Activated CD4-positive, alpha-beta T cell treated with anti-CD3 and anti-CD28 coated beads, Interleukin-2, amount 10 ng/mL, durations not matched to agents 7 days and 5 days (primary cell): ENCODE data around the gene F8. TPM values are rescaled to one million over a fixed set of nuclear protein-coding genes. Genes with fewer than 3 reads are reported as not detected.
A peak's percentile ranks its signal among the peaks of the same experiment; 100 is the strongest.

Source experiments
- CTCF ChIA-PET: fragments of 350-600 bp; sonication (Branson Sonifier 250); formaldehyde crosslinking; loops from one replicate; lab custom pipeline; 2021; ENCODE audit warnings: antibody characterized with exemption; lab: Charles Lee
- POLR2A ChIA-PET: fragments of 350-600 bp; sonication (Branson Sonifier 250); formaldehyde crosslinking; loops from one replicate; lab custom pipeline; 2021; ENCODE audit warnings: antibody characterized with exemption; lab: Charles Lee
- DNase-seq: peaks from one replicate; pipeline ENCODE4 v3.0.0-alpha.2; 2020
- H3K27ac Mint-ChIP-seq: one replicate; pipeline ENCODE4 v1.8.0; 2021; ENCODE audit warnings: mild to moderate bottlenecking, moderate library complexity, mixed read lengths
- H3K27me3 Mint-ChIP-seq: one replicate; pipeline ENCODE4 v1.8.0; 2021; ENCODE audit warnings: mixed read lengths
- H3K36me3 Mint-ChIP-seq: one replicate; pipeline ENCODE4 v1.8.0; 2021; ENCODE audit warnings: low read depth, mixed read lengths
- H3K4me1 Mint-ChIP-seq: one replicate; pipeline ENCODE4 v1.8.0; 2021; ENCODE audit warnings: mixed read lengths
- H3K4me3 Mint-ChIP-seq: one replicate; pipeline ENCODE4 v1.8.0; 2021; ENCODE audit warnings: mild to moderate bottlenecking, moderate library complexity, mixed read lengths
- H3K9me3 Mint-ChIP-seq: one replicate; pipeline ENCODE4 v1.8.0; 2021; ENCODE audit warnings: mixed read lengths
- total RNA-seq, 2 experiments: library from RNA; stranded (reverse); gene quantifications; one replicate each; pipeline ENCODE4 v1.2.3, GENCODE V29; 2021

The F8 gene
- total RNA-seq, 2 experiments from 2014 or later = 3.9 to 4.6 TPM

DNA sequence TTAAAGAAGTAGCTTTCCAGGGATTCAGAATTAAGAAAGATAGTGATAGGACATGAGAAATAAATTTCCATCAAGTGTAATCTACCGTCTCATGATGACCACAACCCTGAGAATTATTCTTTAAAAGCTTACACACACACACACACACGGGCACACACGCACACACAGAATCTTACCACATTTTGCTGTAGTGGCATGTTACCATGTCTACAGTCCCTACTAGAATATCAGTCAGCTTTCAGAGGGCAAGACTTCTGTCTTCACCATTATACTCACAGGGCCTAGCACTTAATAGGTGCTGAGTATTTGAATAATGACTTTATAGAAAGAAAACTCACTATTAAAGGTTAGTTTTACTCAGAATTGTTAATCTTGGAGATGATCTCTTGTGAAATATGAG is 33.0 kb upstream of the F8 start:
- H3K27ac Mint-ChIP-seq = no peak overlapping the region

DNA sequence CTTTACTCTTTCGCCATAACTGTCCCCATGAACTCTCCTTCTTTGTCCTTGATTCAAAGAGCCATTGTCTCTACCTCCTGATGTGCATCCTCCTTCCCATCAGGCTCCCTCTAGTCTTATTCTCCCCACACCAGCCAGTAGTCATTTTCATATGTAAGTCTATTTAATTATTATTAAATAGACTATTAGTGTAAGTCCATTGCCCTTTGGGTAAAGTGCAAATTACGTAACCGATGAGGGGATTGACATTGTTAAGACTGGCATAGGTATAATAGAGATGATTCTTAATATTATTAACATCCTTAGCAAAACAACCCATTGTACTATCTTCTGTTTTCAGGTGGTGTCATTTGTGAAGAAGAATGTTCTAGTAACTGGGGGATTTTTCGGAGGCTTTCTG is 31.7 kb upstream of the F8 start:
- Mint-ChIP-seq H3K36me3 (peaks cover 20% of the 10 kb centered on the region), H3K27ac (no peak overlapping the region), H3K4me3 (no peak overlapping the region), H3K4me1 (peaks cover 52% of the 10 kb centered on the region), H3K9me3 (no peaks in the 10 kb centered on the region), H3K27me3 (no peaks in the 10 kb centered on the region)
- no peak for DNase-seq
- CTCF ChIA-PET = no interaction called here
- POLR2A ChIA-PET = no interaction called here

More for the DNA sequence above, 33.0 kb upstream of the F8 start:
- ChIA-PET POLR2A (interaction anchor here (0.7 kb wide), 1 partner anchor 74 kb away, joined by 3 read pairs; no protein-coding TSS in a partner anchor), CTCF (interaction anchor here (0.8 to 1.2 kb wide), 2 partner anchors 9 to 29 kb away, joined by 3 to 5 read pairs; partner anchors contain the start of gene FUNDC2)
- Mint-ChIP-seq H3K9me3 (no peaks in the 10 kb centered on the region), H3K4me3 (no peak overlapping the region), H3K36me3 (peaks cover 20% of the 10 kb centered on the region), H3K4me1 (peaks cover 46% of the 10 kb centered on the region), H3K27me3 (no peaks in the 10 kb centered on the region)
- no peak for DNase-seq

DNA sequence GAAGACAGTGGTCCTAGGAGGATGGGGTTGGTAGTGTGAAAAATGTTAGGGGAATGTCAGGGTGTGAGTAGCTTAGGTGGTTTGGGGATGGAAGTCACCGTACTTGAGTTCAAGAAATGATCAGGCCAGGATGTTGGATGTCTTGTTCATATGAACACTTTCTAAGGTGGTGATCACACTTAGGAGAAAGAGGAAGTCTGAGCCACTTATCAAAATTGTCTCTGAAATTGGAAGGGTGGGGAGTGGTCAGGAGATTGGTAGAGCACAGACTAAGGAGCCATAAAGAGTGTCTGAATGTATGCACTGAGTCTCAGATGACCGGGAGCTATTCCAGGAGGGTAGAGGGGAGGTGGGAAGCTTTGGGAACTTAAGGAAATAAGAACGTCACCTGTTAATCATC is 31.1 kb upstream of the F8 start:
- Mint-ChIP-seq H3K9me3 (no peaks in the 10 kb centered on the region), H3K36me3 (peaks cover 20% of the 10 kb centered on the region), H3K27ac (no peak overlapping the region), H3K4me1 (peaks cover 56% of the 10 kb centered on the region), H3K27me3 (no peaks in the 10 kb centered on the region), H3K4me3 (no peak overlapping the region)
- CTCF ChIA-PET = no interaction called here
- POLR2A ChIA-PET = no interaction called here
- DNase-seq = no peak

DNA sequence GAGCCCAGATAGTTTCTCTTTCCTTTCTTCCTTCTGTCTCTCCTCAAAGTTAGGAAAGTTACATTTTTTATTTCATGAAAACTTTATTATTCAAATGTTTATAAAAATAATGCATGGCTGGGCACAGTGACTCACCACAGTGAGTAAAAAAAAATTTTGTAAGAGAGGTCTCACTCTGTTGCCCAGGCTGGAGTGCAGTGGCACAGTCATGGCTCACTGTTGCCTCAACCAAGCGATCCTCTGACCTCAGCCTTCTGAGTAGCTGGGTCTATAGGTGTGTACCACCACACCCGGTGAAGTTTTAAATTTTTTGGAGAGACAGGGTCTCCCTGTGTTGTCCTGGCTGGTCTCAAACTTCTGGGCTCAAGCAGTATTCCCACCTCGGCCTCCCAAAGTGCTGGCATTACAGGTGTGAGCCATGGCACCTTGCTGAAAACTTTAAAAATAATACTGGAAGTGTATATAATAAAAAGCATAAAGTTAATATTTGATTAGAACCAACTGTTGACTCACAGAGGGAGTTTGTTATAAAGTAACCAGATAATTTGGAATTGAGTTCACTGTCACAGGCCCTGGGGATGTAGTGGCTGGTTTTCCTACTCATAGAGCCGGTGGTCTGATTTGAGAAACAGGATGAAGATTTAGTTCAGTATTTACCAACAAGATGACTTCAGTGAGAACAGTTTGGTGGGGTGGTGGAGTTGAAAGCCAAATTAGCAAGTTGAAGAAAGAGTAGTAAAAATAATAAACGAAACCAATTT is 30.4 kb upstream of the F8 start:
- peak overlapping the region; percentile 13 for H3K27ac Mint-ChIP-seq
- H3K27me3 Mint-ChIP-seq = no peaks in the 10 kb centered on the region

DNA sequence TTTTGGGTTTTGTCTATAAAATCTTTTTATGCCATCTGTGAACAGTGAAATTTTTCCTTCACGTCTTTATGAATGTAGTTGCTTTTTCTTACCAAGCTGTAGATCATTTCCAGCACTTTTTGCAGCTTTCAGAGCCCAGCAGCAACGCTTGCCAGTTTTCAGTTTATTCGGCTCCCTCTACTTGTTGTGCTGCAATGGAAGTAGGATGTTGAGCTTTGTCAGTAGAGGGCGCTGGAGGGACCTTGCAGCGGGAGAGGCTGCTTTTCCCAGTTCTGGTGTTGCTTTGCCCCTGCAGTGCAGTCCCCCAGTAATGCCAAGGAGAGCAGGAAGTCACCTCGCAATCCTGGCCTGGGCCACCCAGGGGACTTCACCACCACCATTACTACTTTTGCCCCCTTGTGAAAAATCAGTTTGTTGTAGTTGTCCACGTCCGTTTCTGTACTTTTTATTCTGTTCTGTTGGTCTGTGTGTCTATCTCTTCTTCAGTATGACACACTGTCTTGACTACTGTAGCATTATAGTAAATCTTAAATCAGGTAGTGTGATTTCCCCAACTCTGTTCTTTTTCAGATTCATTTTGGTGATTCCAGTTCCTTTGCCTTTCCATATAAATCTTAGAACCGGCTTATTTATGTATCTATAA is 26.6 kb upstream of the F8 start:
- Mint-ChIP-seq H3K4me1 (peaks cover 34% of the 10 kb centered on the region), H3K4me3 (no peak overlapping the region), H3K27ac (no peak overlapping the region), H3K9me3 (no peaks in the 10 kb centered on the region), H3K27me3 (no peaks in the 10 kb centered on the region), H3K36me3 (peaks cover 16% of the 10 kb centered on the region)
- ChIA-PET POLR2A (no interaction called here), CTCF (no interaction called here)
- peak; percentile 54 for DNase-seq

More for the DNA sequence above, 30.4 kb upstream of the F8 start:
- H3K9me3 Mint-ChIP-seq = no peaks in the 10 kb centered on the region
- H3K4me3 Mint-ChIP-seq = no peak overlapping the region
- POLR2A ChIA-PET = no interaction called here
- peaks cover 55% of the 10 kb centered on the region for H3K4me1 Mint-ChIP-seq
- no peak for DNase-seq
- H3K36me3 Mint-ChIP-seq = peaks cover 20% of the 10 kb centered on the region
- CTCF ChIA-PET = interaction anchor here (1.0 kb wide), 1 partner anchor 39 kb away, joined by 3 read pairs; no protein-coding TSS in a partner anchor

DNA sequence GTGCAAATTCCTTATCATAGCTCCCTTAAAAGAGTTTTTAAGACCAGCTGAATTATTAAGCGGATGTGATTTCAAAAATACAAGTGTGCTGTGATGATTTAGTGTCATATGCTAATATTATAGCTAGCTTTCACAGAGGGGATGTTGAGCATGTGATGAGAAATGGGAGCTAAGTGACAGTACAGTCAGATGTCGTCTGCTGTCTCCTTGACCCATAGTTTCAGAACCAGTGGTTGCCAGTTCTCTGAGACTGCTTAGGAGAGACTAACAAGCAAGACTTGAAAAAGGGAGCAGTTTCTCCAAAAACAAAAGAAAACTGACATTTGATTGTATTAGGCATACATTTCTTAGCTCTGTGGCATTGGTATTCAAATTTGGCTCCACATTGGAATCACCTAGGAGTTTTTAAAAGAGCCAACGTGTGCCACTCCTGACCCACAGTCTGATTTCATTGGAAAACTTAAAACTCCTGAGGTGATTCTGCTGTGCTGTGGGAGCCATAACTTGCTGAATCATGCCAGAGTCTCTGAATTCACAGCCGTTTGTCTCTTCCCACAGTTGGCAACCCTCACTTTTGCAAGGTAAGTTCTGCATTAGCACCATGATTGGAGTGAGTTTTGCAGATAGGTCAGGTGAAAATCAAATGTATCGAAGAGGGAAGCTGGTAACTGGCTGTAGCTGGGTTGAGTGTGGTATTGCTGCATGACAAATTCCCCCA is 24.4 kb upstream of the F8 start:
- peaks cover 8% of the 10 kb centered on the region for H3K36me3 Mint-ChIP-seq
- POLR2A ChIA-PET = no interaction called here
- no peak overlapping the region for H3K4me3 Mint-ChIP-seq
- DNase-seq = no peak
- H3K27me3 Mint-ChIP-seq = no peaks in the 10 kb centered on the region
- no peak overlapping the region for H3K27ac Mint-ChIP-seq
- H3K9me3 Mint-ChIP-seq = no peaks in the 10 kb centered on the region
- CTCF ChIA-PET = interaction anchor here (1.4 kb wide), 1 partner anchor 8 kb away, joined by 5 read pairs; no protein-coding TSS in a partner anchor
- H3K4me1 Mint-ChIP-seq = peaks cover 24% of the 10 kb centered on the region

DNA sequence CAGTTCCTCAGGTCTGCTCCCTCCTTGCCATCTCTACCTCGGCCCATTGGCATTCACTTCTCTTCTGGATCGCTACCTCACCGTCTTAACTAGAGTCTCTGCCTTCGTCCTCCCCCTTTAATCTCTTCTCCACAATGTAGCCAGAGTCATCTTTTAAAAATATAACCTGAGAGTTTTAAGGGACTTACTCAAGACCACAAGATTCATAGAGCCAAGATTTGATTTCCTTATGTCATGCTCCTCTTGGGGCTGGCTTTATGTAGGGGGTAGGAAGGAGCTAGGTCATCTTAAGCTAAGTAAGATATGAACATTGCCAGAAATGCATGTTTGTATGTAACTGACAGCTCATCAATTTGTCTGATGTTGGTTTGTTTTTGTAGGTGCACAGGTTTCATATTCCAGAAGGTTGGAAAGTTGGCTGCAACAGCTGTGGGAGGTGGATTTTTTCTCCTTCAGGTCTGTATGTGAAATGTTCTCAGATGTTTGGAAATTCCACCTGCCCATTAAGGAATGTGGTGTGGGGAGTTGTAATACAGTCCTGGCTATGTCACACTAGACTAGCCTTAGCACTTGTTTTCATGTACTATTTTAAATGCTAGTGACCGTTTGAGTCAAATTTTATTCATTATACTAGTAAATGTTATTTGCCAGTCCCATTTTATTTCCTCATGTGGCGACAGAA is 23.7 kb upstream of the F8 start:
- ChIA-PET POLR2A (no interaction called here), CTCF (interaction anchor here (1.4 kb wide), 1 partner anchor 9 kb away, joined by 5 read pairs; no protein-coding TSS in a partner anchor)
- Mint-ChIP-seq H3K27me3 (no peaks in the 10 kb centered on the region), H3K9me3 (no peaks in the 10 kb centered on the region), H3K4me3 (no peak overlapping the region), H3K36me3 (peaks cover 7% of the 10 kb centered on the region), H3K4me1 (peaks cover 19% of the 10 kb centered on the region), H3K27ac (no peak overlapping the region)
- DNase-seq = no peak

DNA sequence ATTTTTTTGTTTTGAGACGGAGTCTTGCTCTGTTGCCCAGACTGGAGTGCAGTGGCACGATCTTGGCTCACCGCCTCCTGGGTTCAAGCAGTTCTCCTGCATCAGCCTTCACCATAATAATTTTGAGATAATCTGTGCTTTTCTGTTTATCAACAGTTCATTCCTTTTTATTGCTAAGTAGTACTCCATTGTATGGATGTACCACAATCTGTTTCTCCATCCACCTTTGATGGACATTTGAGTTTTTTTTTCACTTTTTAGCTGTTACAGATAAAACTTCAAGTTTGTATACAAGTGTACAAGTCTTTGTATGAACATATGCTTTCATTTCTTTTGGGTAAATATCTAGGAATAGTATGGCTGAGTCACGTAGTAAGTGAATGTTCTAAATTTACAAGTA is 13.2 kb upstream of the F8 start:
- CTCF ChIA-PET = interaction anchor here (0.6 kb wide), 1 partner anchor 19 kb away, joined by 3 read pairs; no protein-coding TSS in a partner anchor
- Mint-ChIP-seq H3K9me3 (peaks cover 3% of the 10 kb centered on the region), H3K27me3 (no peaks in the 10 kb centered on the region), H3K27ac (no peak overlapping the region), H3K4me3 (no peak overlapping the region), H3K4me1 (peaks cover 6% of the 10 kb centered on the region), H3K36me3 (peaks cover 35% of the 10 kb centered on the region)
- DNase-seq = no peak
- POLR2A ChIA-PET = no interaction called here

DNA sequence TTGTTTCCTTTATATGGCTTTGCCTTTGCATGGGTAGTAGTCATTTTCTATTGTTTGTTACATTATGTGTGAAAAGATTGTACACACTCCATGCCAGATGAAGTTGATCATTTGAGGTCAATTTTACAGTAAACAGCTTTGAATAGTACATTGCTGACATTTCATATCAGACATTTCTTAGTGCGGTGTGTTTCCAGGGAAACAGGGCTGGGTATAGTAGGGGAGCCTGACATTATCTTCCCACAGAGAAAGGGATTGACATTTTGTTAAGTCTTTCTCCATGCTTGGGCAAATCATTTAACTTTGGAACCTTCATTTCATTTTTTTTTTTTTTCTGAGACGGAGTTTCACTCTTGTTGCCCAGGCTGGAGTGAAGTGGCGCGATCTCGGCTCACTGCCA is 9.1 kb upstream of the F8 start:
- ChIA-PET POLR2A (no interaction called here), CTCF (no interaction called here)
- DNase-seq = no peak
- Mint-ChIP-seq H3K27ac (no peak overlapping the region), H3K4me3 (no peak overlapping the region), H3K36me3 (peaks cover 20% of the 10 kb centered on the region), H3K4me1 (peaks cover 22% of the 10 kb centered on the region), H3K9me3 (peaks cover 3% of the 10 kb centered on the region), H3K27me3 (no peaks in the 10 kb centered on the region)

DNA sequence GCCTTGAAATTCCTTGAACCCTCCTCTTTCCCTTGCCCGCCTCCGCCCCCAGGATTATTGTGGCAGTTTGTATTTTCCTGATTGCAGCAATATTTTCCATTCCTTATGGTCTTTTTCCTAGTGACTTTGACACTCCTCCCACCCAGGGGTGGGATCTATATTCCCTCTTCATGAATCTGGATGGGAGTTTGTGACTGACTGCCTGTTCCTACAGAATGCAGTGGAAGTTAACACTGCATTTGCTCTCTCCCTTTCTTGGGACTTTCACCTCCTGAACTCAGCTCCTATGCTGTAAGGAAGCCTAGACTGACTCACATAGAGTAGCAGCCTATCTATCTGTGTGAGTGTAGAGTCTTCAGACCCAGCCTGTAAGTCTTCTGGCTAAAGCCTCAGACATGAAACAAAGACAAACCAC is 6.4 kb upstream of the F8 start:
- peak overlapping the region; percentile 56 for H3K4me3 Mint-ChIP-seq
- peaks cover 5% of the 10 kb centered on the region for H3K27me3 Mint-ChIP-seq
- peaks cover 22% of the 10 kb centered on the region for H3K4me1 Mint-ChIP-seq
- ChIA-PET POLR2A (no interaction called here), CTCF (no interaction called here)
- H3K9me3 Mint-ChIP-seq = no peaks in the 10 kb centered on the region
- H3K27ac Mint-ChIP-seq = peak overlapping the region; percentile 96
- H3K36me3 Mint-ChIP-seq = peaks cover 5% of the 10 kb centered on the region
- DNase-seq = no peak

DNA sequence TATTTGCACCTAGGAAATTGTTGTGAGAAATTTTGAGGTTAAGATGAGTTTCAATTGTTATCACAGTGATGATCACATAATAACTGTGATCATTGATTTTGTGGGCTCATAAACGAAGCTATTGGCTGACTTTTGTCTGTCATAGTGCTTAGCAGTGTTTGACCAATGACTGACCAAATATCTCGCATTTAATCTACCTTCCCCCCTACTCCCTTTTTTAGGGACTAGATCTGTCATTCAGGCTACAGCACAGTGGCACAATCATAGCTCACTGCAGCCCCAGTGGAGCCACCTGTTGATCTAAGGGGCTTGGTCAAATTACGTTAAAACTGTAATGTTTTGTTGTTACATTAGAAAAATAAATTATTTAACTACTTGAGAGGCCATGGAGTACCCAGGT is 5.6 kb upstream of the F8 start:
- Mint-ChIP-seq H3K27ac (peak overlapping the region; percentile 96), H3K27me3 (peaks cover 8% of the 10 kb centered on the region), H3K9me3 (no peaks in the 10 kb centered on the region), H3K4me1 (peaks cover 22% of the 10 kb centered on the region), H3K4me3 (peak overlapping the region; percentile 87), H3K36me3 (peaks cover 5% of the 10 kb centered on the region)
- ChIA-PET CTCF (no interaction called here), POLR2A (no interaction called here)
- no peak for DNase-seq

DNA sequence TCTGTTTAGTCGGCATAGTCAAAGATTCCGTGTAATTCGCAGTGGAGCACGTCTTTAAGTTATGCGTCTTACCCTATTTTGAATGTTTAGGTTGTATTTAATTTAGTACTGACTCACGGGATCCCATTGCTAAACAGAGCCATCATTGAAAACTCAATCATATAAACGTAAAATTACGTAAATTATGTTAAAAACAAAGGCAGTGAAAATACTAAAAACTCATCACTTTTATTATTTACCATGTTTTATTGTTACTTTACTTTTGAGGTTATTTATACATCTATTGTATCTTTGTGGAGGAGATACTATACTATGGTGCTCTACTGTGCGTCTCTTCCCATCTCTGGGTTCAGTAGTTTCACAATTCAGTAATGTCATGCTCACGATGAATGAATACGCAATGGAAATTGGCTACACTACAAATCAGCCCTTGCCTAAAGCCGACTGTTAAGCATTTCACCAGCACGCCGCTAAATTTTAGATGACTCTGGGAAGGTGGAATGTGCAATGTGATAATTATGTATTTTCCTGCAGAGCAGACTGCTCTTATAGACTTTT is 5.1 kb upstream of the F8 start:
- ChIA-PET CTCF (interaction anchor here (1.0 kb wide), 1 partner anchor 188 kb away, joined by 3 read pairs; no protein-coding TSS in a partner anchor), POLR2A (no interaction called here)
- Mint-ChIP-seq H3K4me1 (peaks cover 22% of the 10 kb centered on the region), H3K4me3 (peak overlapping the region; percentile 87), H3K36me3 (peaks cover 5% of the 10 kb centered on the region), H3K27ac (peak overlapping the region; percentile 96), H3K9me3 (no peaks in the 10 kb centered on the region), H3K27me3 (peaks cover 9% of the 10 kb centered on the region)
- peak; percentile 31 for DNase-seq
